KMS-11 (cell line): ENCODE data around the gene NOS1.

ENCODE experiments used
- H2AFZ ChIP-seq: fragments of 200-600 bp; sonication (generic); 2 replicates; pipeline ENCODE4 v1.6.1; 2016; ENCODE audit warnings: antibody characterized with exemption, mixed run types, low read depth
- H3K27ac ChIP-seq: fragments of 200-600 bp; sonication (generic); 2 replicates; pipeline ENCODE4 v1.6.1; 2016; ENCODE audit warnings: mild to moderate bottlenecking, mixed run types
- H3K27me3 ChIP-seq: fragments of 200-600 bp; sonication (generic); 2 replicates; pipeline ENCODE4 v1.6.1; 2017; ENCODE audit warnings: mild to moderate bottlenecking, low read depth, mixed run types, moderate library complexity; ENCODE audit not compliant: insufficient read depth
- H3K36me3 ChIP-seq: fragments of 200-600 bp; sonication (generic); 2 replicates; pipeline ENCODE4 v1.6.1; 2017; ENCODE audit warnings: mild to moderate bottlenecking, mixed run types; ENCODE audit not compliant: insufficient read depth
- H3K4me1 ChIP-seq: fragments of 200-600 bp; sonication (generic); 2 replicates; pipeline ENCODE4 v1.6.1; 2016; ENCODE audit warnings: mild to moderate bottlenecking, low read depth, mixed run types; ENCODE audit not compliant: poor library complexity, severe bottlenecking
- H3K4me2 ChIP-seq: fragments of 200-600 bp; sonication (generic); 2 replicates; pipeline ENCODE4 v1.7.0; 2016; ENCODE audit warnings: mild to moderate bottlenecking, mixed run types
- H3K4me3 ChIP-seq: fragments of 200-600 bp; sonication (generic); IDR thresholded peaks from 2 replicates; pipeline ENCODE4 v1.6.1; 2017; ENCODE audit warnings: low read depth, low read length, mixed read lengths; ENCODE audit not compliant: insufficient read depth
- H3K79me2 ChIP-seq: fragments of 200-600 bp; sonication (generic); 2 replicates; pipeline ENCODE4 v1.6.1; 2016; ENCODE audit warnings: low read depth, mixed run types; ENCODE audit not compliant: insufficient read depth
- H3K9ac ChIP-seq: fragments of 200-600 bp; sonication (generic); 2 replicates; pipeline ENCODE4 v1.6.1; 2016; ENCODE audit warnings: mild to moderate bottlenecking, mixed run types
- H4K20me1 ChIP-seq: fragments of 200-600 bp; sonication (generic); 2 replicates; pipeline ENCODE4 v1.6.1; 2016; ENCODE audit warnings: mild to moderate bottlenecking, mixed run types; ENCODE audit not compliant: insufficient read depth
- CTCF ChIP-seq: fragments of 200-600 bp; sonication (generic); conservative IDR thresholded peaks from 2 replicates; pipeline ENCODE4 v1.6.1; 2017; ENCODE audit warnings: low read depth, mild to moderate bottlenecking, antibody characterized with exemption, low read length, moderate library complexity, mixed read lengths

The NOS1 gene

DNA sequence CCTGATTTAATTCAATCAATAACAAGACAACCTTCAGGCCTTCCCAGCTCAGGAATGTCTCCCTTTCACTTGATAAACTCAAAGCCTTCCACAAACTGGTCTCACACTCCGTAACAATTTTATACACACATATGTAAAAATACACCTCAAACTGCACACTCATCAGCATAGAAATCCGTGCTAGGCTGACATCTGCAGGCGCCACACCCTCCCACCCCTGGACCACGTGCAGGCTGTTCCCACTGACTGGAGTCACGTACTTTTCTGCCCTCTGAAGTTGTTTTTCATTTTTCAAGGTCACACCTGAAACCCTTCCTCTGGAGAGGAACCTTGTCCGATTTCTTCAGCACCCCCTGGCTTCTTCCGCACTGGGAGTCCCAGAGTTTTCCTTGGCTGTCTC lies 198.8 kb downstream of the NOS1 start:
- Histone ChIP-seq H3K4me3 (no peak overlapping the region), H3K27ac (no peak overlapping the region), H3K4me2 (no peak overlapping the region), H3K27me3 (no peaks in the 10 kb centered on the region), H3K4me1 (no peaks in the 10 kb centered on the region), H3K79me2 (no peaks in the 10 kb centered on the region), H2AFZ (no peak overlapping the region), H4K20me1 (no peaks in the 10 kb centered on the region), H3K36me3 (no peaks in the 10 kb centered on the region), H3K9ac (no peak overlapping the region)
- no peak for TF ChIP-seq CTCF

GRCh38 chr12:117162167-117162539 lies 199.3 kb downstream of the NOS1 start:
- Histone ChIP-seq H3K4me2 (no peak overlapping the region), H3K79me2 (no peaks in the 10 kb centered on the region), H4K20me1 (no peaks in the 10 kb centered on the region), H3K4me1 (no peaks in the 10 kb centered on the region), H3K9ac (no peak overlapping the region), H3K4me3 (no peak overlapping the region), H3K36me3 (no peaks in the 10 kb centered on the region), H2AFZ (no peak overlapping the region), H3K27ac (no peak overlapping the region), H3K27me3 (no peaks in the 10 kb centered on the region)
- TF ChIP-seq CTCF: no peak

DNA sequence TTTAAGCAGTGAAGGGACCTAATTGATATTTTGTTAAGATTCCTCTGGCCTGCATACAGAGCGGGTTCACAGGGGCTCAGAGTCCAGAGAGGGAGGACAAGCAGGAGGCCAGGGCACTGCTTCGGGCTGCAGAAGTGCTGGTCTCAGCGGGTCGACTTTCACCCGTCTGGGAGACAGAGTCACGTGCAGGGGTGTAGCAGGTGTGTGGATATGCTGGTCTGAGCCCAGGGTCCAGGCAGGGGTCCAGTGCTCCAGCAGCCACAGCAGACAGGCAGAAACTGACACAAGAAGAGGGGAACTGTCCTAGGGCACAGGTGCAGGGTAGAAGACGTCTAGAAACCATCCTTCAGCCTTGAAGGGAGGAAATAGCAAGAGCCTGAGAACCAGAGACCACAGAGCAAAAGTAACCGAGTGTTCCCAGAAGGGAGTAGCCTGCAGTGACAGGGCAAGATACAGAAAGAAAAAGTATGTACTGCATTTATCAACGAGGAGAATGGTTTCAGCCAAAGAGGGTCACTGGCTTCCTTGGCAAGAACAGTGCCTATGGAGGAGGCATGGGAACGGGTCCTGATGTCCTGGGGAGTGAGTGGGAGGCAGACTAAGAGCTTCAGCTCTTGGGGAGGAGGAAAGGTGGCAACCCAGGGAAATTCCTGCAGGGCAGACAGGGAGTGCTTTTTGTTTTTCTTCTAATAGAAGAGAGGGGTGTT lies 199.8 kb downstream of the NOS1 start:
- no peaks in the 10 kb centered on the region for H3K4me1 ChIP-seq
- no peak overlapping the region for H3K4me2 ChIP-seq
- H4K20me1 ChIP-seq: no peaks in the 10 kb centered on the region
- H3K9ac ChIP-seq: no peak overlapping the region
- H3K27ac ChIP-seq: no peak overlapping the region
- no peak overlapping the region for H3K4me3 ChIP-seq
- TF ChIP-seq CTCF: no peak
- no peaks in the 10 kb centered on the region for H3K36me3 ChIP-seq
- H3K79me2 ChIP-seq: no peaks in the 10 kb centered on the region
- no peaks in the 10 kb centered on the region for H3K27me3 ChIP-seq
- H2AFZ ChIP-seq: no peak overlapping the region

DNA sequence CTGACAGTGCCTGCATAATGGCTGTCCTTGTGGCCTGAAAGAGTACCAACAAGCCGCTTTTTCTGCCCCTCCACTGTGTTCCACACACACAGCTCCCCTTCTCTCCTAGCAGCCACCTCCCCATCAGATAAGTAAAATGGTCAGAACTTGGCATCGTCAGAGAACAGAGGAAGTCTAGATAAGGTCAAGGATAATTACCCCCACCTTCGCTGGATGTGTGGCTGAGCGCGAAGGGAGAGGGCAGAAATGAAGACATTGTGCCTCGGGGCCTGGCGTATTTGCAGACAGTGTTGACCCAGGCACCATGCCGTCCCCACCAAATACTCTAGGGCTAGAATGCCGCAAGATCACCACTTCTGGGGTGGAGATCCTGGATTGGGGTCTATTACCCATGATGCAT lies 201.8 kb downstream of the NOS1 start:
- H3K27me3 ChIP-seq: no peaks in the 10 kb centered on the region
- H2AFZ ChIP-seq: no peak overlapping the region
- H3K36me3 ChIP-seq: no peaks in the 10 kb centered on the region
- H3K4me2 ChIP-seq: no peak overlapping the region
- H3K4me1 ChIP-seq: no peaks in the 10 kb centered on the region
- no peak for TF ChIP-seq CTCF
- H4K20me1 ChIP-seq: no peaks in the 10 kb centered on the region
- no peak overlapping the region for H3K27ac ChIP-seq
- no peak overlapping the region for H3K4me3 ChIP-seq
- H3K9ac ChIP-seq: no peak overlapping the region
- H3K79me2 ChIP-seq: no peaks in the 10 kb centered on the region
